HK-2 (cell line): Measurements from ENCODE around the gene BOC.

Experiments used
- DNase-seq: peaks from one replicate; pipeline ENCODE4 v3.0.0-alpha.2; 2018; ENCODE audit not compliant: unreplicated experiment

The BOC gene

DNA sequence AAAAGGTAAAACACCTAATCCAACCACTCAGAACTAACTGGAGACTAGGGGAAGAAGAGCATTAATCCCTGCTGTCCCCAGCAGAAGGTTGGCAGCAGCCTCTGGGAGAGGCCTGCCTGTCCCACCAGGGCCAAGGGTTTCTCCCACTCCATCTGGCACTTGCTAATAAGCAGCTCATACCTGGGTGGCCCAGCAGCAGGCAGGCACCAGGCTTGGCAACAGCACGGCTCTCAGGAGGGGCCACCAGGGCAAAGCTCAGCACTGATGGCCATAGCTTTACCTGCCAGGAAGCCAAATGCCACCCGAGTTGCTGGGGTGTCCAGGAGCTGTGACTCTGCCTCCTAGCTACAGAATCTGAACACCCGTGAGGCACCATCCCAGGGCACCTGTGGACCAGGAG is 58.3 kb downstream of the BOC start:
- no peak for DNase-seq

DNA sequence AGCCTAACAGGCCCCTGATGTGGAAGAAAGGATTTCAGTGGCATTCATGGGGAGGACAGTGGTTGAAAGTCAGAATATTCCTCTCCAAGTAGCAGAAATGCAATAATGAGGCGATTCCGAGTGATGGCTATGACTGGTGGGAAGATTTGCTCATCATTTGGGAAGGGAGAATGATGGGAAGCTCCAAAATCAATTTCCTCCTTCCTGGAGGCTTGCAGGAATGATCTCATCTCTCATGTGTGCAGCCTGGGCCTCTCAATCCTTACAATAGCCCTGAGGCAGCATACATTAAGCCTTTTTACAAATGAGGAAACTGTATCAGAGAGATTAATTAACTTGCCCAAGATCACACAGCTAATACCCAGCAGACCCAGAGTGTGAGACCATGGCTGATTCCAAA is 58.7 kb downstream of the BOC start:
- DNase-seq: no peak

DNA sequence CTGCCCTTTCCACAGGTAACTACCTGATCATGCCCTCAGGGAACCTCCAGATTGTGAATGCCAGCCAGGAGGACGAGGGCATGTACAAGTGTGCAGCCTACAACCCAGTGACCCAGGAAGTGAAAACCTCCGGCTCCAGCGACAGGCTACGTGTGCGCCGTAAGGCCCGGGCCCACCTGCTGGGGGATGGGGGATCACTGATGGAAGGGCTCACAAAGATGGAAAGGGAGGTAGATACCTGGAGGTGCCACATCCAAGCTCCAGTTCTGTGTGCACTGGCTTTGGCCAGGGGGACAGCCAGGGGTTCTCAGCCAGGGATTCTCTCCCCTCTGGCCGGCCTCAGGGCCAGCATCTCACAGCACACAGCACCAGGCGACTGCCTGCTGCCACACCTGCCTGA is 59.4 kb downstream of the BOC start:
- DNase-seq: no peak

DNA sequence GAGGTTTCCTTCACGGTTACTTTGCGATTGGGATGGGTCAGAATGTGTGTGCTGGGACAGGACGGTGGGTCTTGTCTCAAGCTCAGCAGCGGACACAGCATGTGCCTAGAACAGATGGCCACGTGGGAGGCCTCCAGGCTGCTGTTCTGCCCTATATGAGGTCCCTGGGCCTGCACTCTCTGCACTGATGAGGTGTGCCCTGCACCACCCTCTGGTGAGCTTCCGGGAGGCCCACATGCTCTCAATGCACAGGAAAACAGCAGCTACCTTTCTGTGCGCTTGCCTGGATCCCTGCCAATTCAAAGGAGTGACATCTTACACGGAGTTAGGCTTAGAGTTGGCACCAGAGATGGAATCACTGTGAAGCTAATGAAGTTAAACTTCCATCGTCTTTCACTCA is 59.8 kb downstream of the BOC start:
- DNase-seq: no peak

DNA sequence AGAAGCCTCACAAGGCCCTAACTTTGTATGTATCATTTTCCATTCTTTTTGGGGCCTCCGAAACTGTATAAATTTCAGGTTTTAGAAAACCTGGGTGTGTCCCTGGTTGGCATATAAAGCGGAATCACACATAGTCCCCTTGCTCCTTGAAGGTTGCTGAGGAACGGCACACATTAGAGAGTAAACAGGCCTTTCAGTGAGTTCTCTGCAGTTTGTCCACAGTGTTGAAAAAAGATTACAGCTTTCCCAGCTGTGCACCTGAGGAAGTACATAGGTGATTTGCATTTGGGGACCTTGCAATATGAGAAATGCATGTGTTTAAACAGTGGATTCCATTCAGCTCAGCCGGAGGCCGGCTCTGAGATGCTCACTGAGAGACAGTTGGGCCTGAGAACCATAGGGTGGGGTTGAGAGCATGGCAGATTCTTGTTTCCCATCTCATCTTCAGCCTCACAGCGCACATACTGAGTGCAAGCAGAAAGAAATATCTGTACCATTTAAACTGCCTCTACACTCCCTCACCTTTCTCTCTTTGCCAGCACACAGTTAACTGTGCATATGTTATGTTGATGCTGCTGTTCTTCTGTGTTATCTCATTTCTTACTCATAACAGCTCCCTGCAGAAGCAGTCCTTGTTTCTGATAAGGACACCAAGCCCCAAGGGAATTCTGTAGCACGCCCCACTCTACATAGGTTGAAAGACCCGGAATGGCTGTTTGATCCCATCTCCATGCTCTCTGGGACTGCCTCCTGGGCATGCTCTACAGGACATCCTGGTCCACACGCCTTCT is 60.4 kb downstream of the BOC start:
- no peak for DNase-seq

DNA sequence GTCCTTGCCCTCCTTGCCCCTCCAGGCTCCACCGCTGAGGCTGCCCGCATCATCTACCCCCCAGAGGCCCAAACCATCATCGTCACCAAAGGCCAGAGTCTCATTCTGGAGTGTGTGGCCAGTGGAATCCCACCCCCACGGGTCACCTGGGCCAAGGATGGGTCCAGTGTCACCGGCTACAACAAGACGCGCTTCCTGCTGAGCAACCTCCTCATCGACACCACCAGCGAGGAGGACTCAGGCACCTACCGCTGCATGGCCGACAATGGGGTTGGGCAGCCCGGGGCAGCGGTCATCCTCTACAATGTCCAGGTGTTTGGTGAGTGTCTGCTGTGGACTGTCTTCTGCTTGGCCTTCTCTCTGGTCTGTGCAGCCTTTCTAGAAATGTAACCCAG is 61.0 kb downstream of the BOC start:
- DNase-seq: no peak

DNA sequence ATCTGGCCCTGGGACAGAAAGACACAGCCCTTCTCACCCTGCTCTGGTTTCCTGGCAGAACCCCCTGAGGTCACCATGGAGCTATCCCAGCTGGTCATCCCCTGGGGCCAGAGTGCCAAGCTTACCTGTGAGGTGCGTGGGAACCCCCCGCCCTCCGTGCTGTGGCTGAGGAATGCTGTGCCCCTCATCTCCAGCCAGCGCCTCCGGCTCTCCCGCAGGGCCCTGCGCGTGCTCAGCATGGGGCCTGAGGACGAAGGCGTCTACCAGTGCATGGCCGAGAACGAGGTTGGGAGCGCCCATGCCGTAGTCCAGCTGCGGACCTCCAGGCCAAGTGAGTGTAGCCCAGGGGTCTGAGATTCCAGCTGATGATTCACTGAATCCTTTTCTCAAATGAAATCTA is 61.7 kb downstream of the BOC start:
- DNase-seq: no peak

DNA sequence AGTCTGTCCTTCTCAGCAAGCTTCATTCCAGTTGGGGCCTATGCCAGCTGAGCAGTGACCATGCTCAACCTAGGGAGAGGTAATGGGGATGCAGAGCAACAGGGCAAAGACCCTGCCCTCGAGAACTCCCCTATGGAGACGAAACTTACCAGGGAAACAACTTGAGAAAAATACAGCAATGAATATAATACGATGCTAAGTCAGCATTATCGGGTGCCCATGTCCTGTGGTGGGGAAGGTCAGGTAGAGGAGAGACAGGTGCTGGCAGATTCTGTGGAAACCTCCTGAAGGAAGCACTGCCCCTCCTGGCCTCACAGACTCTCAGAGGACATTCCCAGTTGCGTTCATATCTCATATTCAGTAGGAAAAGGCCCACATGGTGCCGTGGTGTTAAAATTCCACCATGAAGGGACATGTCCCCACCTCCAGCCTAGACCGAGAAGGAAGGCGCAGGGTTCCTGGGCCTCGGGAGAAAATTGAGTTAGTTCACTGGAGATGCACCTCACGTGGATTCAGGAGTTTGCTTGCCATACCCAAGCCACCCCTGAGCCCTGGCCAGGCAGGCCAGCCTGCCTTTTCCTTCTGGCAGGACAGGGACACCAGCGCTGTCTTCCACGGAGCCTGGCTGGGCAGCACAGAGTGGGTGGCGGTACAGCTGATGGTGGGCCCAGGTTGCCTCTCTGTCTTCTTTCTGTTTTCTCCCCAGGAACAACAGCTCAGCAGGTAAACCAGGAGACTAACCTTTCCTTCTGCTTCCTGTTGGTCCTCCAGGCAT is 62.4 kb downstream of the BOC start:
- no peak for DNase-seq

DNA sequence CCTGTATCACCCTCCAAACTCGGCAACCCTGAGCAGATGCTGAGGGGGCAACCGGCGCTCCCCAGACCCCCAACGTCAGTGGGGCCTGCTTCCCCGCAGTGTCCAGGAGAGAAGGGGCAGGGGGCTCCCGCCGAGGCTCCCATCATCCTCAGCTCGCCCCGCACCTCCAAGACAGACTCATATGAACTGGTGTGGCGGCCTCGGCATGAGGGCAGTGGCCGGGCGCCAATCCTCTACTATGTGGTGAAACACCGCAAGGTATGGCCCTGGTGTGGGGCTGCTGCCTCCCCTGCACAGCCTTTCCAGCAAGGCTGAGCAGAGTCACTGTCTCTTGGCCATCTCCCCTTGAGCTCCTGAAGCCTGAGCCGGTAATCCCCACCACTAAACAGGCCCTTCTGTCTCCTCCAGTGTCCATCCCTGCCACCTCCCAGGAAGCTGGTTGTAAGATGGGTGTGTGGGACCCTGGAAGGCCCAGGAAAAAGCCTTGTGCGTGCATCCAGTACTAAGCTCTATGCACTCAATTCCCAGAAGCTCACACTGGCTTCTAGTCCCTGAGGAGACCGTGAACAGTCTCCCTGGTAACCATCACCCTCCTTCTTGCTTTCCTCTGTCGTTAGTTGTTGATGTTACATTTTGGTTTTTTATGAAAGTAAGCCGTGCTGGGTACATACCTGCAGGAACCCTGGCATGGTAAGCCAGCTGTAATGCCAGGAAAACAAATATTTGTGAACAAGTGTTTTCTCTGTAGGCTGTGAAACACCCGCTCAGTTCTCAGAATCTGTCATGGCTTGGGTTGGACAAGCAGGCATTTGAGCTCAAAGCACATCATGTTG is 63.3 kb downstream of the BOC start:
- no peak for DNase-seq

DNA sequence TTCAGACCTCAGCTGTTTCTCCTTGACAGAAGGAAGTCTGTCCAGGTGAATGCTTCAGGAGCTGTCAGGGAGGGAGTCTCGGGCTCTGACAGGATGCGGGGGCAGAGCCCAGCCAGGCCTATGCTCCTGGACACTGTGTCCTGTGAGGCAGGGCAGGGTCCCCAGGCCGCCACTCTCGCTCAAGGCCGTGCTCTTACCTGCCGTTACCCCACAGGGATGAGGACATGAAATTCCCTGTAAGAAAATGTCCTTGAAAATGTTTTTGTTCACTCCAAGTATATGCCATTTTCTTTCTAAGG is 63.9 kb downstream of the BOC start:
- no peak for DNase-seq

DNA sequence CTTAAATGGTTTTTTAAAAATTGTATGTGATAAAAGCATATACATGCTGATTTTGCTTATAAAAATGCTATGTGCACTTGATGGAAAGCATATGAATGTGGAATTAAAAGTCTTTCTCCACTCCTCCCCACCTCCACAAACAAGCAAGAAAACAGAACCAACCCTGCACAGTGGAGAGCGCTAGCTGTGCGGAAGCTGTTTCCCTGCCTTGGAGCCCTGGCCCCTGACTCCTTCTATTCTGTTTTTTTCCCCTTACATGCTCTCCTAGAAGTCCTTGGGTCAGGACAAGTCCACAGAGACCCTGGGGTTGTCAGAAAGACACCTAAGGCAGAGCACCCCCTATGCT is 64.2 kb downstream of the BOC start:
- DNase-seq: no peak

DNA sequence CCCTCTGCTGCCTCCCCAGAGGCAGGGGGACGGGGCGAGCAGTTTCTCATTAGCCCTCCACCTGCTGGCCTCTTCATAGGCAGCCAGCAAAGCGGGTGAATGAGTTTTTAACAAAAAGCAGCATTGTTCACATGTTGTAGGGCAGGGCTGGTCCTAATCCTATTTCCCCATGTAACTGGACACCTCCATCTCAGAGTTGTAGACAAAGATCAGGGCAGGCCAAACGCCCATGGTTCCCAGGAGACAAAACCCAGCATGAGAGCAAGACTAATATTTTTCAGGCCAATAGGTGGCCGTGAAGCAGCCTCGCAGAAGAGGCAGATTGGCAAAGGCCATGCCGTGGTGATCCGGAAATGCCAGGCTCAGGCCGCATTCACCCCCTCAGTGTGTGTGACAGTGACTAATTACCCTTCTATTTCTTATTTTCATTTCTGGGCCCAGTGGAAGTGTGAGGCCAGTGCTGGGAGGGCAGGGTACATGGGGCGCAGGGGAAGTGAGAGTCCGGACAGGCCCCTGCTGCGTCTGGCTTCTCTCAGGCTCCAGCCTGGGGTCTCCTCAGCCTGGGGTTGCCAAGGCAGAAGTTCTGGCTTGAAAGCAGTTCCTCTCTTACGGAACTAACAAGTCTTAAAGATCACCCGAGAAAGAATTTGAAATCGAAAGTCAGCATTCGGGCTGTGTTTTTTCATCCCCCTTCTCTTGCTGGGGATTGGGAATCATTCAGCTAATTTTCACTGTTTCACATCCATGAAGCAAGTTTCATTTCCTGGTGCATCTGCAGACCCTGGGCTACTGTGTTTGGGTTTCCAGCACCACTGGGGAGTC is 64.8 kb downstream of the BOC start:
- no peak for DNase-seq

DNA sequence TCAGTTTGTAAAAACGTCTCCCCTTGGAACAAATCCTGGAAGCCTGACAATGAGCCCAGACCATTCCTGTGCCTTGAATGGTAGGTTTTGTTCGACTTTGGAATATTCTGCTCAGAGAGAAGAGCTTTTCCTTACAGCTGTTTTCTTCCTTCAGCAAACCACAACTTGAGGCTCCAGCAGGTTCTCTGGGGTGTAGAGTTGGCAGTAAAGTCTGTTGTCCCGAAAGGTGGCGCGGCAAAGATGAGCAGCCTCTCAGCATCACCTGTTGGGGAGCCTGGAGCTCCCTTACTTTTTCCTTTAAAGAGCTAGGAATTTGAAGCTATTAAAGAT is 65.4 kb downstream of the BOC start:
- no peak for DNase-seq

DNA sequence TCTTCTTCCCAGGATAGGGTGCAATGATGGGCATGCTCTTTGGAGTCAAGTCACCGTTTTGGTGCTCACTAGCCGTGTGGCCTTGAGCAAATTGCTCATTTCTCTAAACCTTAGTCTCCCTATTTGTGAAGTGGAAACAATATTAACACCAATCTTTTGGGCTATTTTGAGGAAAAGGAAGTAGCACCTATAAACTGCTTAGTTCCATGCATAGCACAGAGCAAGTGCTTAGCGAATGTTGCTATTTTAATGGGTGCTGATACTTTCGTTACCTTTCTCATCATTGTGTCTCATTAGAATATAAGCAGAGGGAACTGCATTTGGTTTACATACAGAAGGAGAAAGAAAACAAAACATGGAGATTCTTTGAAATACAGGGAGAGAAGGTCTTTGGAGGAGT is 66.1 kb downstream of the BOC start:
- no peak for DNase-seq

DNA sequence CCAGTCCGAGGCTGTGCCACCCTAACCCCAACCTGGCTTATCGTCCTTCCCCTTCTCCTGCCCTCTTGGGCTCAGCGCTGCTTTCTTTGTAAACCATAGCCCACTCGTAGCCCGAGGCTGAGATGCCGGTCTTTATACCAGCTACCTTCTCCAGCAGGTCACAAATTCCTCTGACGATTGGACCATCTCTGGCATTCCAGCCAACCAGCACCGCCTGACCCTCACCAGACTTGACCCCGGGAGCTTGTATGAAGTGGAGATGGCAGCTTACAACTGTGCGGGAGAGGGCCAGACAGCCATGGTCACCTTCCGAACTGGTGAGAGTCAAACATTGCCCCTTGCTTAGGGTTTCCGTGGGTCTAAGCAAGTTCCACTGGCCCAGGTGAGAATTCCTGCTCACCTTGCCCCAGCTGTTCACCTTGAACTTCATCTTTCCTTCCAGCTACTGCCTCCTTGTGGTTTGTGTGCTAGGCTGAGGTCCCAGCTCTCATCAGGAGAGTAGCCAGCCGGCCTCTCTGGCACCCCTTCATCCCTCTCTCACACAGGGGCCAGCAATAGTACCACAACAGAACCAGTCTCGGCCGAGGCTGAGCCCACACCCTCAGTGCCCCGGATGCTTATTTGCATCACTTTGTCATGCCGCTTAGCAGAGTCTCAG is 66.7 kb downstream of the BOC start:
- DNase-seq: no peak

DNA sequence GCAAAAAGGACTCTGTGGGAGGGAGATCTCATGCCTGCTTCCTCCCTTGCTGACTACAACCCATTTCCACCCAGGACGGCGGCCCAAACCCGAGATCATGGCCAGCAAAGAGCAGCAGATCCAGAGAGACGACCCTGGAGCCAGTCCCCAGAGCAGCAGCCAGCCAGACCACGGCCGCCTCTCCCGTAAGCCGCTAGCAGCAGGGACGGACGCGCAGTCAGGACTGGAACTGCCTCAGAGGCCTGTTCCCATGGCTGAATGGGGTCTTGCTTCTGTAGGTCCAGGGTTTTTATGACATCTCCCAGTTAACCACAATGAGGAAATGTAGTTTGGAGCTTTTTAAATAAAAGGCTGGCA is 67.2 kb downstream of the BOC start:
- DNase-seq: no peak

DNA sequence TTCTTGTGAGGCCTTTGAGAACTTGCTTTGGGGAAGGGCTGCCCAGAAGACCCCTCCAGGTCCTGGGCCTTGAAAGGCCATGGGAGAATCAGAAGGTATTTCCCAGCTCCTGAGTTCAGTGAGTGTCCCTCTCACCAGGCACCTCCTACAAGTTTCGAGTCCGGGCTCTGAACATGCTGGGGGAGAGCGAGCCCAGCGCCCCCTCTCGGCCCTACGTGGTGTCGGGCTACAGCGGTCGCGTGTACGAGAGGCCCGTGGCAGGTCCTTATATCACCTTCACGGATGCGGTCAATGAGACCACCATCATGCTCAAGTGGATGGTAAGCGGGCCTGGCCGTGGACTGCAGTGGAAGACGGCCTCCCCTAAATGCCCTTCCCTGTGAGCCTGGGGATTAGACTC is 68.3 kb downstream of the BOC start:
- DNase-seq: no peak

DNA sequence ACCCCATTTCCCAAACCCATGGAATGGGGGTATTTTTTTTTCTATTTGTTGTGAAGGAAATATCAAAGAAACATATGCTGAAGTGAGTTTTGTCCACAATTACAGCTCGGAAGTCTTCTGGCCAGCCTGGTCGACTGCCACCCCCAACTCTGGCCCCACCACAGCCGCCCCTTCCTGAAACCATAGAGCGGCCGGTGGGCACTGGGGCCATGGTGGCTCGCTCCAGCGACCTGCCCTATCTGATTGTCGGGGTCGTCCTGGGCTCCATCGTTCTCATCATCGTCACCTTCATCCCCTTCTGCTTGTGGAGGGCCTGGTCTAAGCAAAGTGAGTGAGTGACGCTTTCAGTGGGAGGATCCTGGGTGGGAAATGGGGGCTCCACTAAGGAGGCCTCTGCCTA is 71.9 kb downstream of the BOC start:
- DNase-seq: no peak

DNA sequence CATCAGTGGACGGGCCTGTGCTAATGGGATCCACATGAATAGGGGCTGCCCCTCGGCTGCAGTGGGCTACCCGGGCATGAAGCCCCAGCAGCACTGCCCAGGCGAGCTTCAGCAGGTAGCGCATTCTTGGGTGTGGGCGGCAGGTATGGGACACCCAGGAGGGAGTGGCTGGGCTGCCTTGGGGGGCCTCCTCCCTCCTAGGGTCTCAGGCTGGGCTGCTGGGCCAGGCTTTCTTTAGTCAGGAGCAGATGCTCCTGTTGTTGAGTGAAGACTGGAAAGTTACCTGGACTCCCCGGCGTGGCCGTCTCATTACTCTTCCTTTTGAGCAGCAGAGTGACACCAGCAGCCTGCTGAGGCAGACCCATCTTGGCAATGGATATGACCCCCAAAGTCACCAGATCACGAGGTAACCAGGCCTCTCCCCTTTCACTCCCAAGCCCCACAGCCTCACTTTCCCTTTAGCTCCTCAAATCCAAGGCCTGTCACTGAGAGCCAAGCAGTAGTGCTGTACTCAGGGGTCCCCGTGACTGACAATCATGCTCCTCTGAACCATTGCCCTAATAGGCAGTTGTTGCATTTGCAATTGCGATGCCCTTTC is 73.2 kb downstream of the BOC start:
- DNase-seq: no peak

DNA sequence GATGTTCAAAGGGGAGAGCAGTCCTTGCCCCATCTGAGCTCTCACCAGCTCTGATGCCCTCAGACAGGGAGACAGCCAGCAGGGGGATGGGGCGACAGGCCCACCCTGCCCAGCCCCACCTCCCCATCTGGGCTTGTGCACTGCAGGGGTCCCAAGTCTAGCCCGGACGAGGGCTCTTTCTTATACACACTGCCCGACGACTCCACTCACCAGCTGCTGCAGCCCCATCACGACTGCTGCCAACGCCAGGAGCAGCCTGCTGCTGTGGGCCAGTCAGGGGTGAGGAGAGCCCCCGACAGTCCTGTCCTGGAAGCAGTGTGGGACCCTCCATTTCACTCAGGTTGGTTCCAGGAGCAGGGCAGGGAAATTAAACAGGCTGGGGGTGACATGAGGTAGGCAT is 73.9 kb downstream of the BOC start:
- no peak for DNase-seq

DNA sequence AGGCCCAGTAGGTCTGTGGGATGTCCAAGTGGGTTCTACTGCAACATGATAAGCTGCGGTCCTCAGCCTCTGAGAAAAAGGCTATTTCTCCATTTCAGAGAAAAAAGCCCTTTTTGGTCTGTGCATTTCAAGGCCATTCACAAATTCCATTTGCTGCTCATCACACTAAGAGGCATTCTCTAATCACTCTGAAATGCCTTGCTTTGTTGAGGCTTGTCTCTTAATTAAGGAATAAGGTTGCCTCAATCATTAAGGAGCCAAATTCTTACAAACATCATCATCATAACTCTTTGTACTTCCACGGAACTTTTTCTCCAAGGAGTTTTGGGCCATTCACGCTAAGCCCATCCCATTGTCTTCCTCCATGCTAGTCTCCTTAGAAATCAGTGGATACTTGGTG is 74.4 kb downstream of the BOC start:
- DNase-seq: no peak
